ENCODE data around the gene TMSB4X.

TMSB4X gene

DNA sequence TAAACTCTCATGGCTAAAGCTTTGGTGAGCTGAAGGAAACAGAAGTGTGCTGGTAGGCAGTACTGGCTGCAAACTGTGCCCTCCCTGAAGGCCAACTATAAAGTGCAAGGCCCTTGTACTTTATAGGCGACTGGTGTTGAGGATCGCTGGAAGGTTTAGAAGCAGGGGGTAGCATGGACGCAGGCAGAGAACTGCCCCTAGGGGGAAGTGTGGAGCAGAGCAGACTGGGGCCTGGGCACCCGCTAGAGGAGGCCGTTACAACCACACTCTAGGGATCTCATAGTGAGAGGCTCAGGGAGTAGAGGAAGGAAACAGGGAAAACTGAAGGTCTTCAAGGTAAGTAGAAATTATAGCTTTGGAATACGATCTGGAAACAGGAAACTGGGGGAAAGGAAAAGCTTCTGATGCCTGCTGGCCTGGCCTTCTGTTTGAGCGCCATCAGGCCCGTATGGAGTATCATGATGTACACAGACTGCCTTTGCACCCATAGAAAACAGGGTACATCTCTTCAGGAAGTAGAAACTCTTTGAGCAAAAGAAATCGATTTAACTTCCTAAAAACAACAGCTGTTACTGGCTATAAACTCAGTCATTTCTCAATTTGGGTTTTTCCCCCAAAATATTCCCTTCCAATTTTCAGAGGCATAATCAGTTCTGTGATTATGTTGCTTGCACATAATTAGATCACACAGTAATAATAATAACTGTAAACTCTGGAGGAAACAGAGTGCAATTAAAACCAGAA lies 23.9 kb upstream of the TMSB4X start:
- no peak overlapping the region for H3K18ac ChIP-seq (ENCODE audit: low read length)
- DNase-seq (ENCODE audit: low spot score) = no peak
- H3K23ac ChIP-seq (ENCODE audit: low read depth, low read length, poor library complexity) = no peak overlapping the region
- no peaks in the 10 kb centered on the region for H3K9me3 ChIP-seq (replicated peaks in 1 of 2; ENCODE audit: control insufficient read depth in 2 of 2, insufficient read depth in 1 of 2, low read depth in 1 of 2, low read length in 2 of 2)
- H2BK120ac ChIP-seq (ENCODE audit: low read depth, low read length) = no peak overlapping the region
- H3K27me3 ChIP-seq (ENCODE audit: control insufficient read depth in 3 of 3, insufficient read depth in 3 of 3, low read depth in 1 of 3, low read length in 3 of 3) = no peaks in the 10 kb centered on the region
- H3K4ac ChIP-seq (ENCODE audit: low read length) = no peak overlapping the region
- H3K4me3 ChIP-seq (ENCODE audit: low read length in 2 of 2) = no peak overlapping the region
- H4K91ac ChIP-seq (ENCODE audit: low read depth, low read length, poor library complexity) = no peak overlapping the region
- H4K8ac ChIP-seq (ENCODE audit: low read depth, low read length) = no peak overlapping the region
- H2BK15ac ChIP-seq (ENCODE audit: low read length) = no peak overlapping the region
- H3K9ac ChIP-seq (ENCODE audit: low read depth, low read length, poor library complexity) = no peak overlapping the region
- no peak overlapping the region for H2BK5ac ChIP-seq (ENCODE audit: low read length)
- no peak overlapping the region for H2BK12ac ChIP-seq (ENCODE audit: low read length)
- H3K4me1 ChIP-seq (ENCODE audit: control insufficient read depth in 2 of 2, insufficient read depth in 1 of 2, low read depth in 1 of 2, low read length in 2 of 2) = peaks cover 6 to 11% of the 10 kb centered on the region in 2 donors
- no peak overlapping the region for H3K4me2 ChIP-seq (ENCODE audit: insufficient read depth, low read length, poor library complexity, severe bottlenecking)
- no peaks in the 10 kb centered on the region for H3K36me3 ChIP-seq (replicated peaks in 1 of 2; ENCODE audit: control insufficient read depth in 2 of 2, insufficient read depth in 2 of 2, low read length in 2 of 2)
- no peak overlapping the region for H2AK5ac ChIP-seq (ENCODE audit: low read depth, low read length)
- no peak overlapping the region for H3K14ac ChIP-seq (ENCODE audit: low read length)
- WGBS, 2 donors (ENCODE audit: extremely low coverage in 2 of 2, insufficient read length in 2 of 2, insufficient replicate concordance in 1 of 2) = no CpG with 5 or more reads among the region's 9 CpGs
- no peaks in the 10 kb centered on the region for H3K79me1 ChIP-seq (ENCODE audit: low read depth, low read length)
- H2AFZ ChIP-seq (ENCODE audit: low read length) = peak overlapping the region; percentile 51
- H3K27ac ChIP-seq (replicated peaks; ENCODE audit: low read length) = no peak overlapping the region

DNA sequence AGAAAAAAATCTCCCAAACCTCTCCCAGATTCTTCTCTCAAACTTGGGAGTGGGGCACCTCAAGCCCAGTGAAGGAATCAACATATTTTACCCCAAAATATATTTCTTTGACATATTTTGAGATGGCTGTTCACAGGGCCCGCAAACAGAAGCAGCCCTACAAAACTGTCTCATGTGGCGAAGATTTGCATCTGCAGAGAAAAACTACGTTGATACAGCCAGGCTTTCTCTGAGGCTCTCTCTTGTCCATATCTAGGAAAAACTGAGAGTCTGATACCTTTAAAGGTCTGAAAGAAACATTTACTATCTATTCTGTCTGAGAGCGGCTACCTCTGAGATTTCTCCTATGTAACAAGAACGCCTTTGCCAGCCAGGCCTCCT lies 23.3 kb upstream of the TMSB4X start:
- Histone ChIP-seq H2BK120ac (ENCODE audit: low read depth, low read length) (no peak overlapping the region), H2AFZ (ENCODE audit: low read length) (no peak overlapping the region), H3K79me1 (ENCODE audit: low read depth, low read length) (no peaks in the 10 kb centered on the region), H3K9ac (ENCODE audit: low read depth, low read length, poor library complexity) (no peak overlapping the region), H2BK12ac (ENCODE audit: low read length) (no peak overlapping the region), H4K91ac (ENCODE audit: low read depth, low read length, poor library complexity) (no peak overlapping the region), H2AK5ac (ENCODE audit: low read depth, low read length) (no peak overlapping the region), H3K23ac (ENCODE audit: low read depth, low read length, poor library complexity) (no peak overlapping the region), H3K18ac (ENCODE audit: low read length) (no peak overlapping the region), H3K4me1 (ENCODE audit: control insufficient read depth in 2 of 2, insufficient read depth in 1 of 2, low read depth in 1 of 2, low read length in 2 of 2) (peaks cover 2 to 11% of the 10 kb centered on the region in 2 donors), H3K4me3 (ENCODE audit: low read length in 2 of 2) (no peak overlapping the region), H3K27me3 (ENCODE audit: control insufficient read depth in 3 of 3, insufficient read depth in 3 of 3, low read depth in 1 of 3, low read length in 3 of 3) (no peaks in the 10 kb centered on the region), H2BK15ac (ENCODE audit: low read length) (no peak overlapping the region), H3K4ac (ENCODE audit: low read length) (no peak overlapping the region), H3K14ac (ENCODE audit: low read length) (no peak overlapping the region), H2BK5ac (ENCODE audit: low read length) (no peak overlapping the region), H3K4me2 (ENCODE audit: insufficient read depth, low read length, poor library complexity, severe bottlenecking) (no peak overlapping the region), H3K9me3 (replicated peaks in 1 of 2; ENCODE audit: control insufficient read depth in 2 of 2, insufficient read depth in 1 of 2, low read depth in 1 of 2, low read length in 2 of 2) (no peaks in the 10 kb centered on the region), H3K36me3 (replicated peaks in 1 of 2; ENCODE audit: control insufficient read depth in 2 of 2, insufficient read depth in 2 of 2, low read length in 2 of 2) (no peaks in the 10 kb centered on the region), H3K27ac (replicated peaks; ENCODE audit: low read length) (no peak overlapping the region), H4K8ac (ENCODE audit: low read depth, low read length) (no peak overlapping the region)
- WGBS, 2 donors (ENCODE audit: extremely low coverage in 2 of 2, insufficient read length in 2 of 2, insufficient replicate concordance in 1 of 2) = no CpG with 5 or more reads among the region's 5 CpGs
- DNase-seq (ENCODE audit: low spot score) = no peak

- Histone ChIP-seq H3K27ac (replicated peaks; ENCODE audit: low read length) (no peak overlapping the region), H3K36me3 (replicated peaks in 1 of 2; ENCODE audit: control insufficient read depth in 2 of 2, insufficient read depth in 2 of 2, low read length in 2 of 2) (no peaks in the 10 kb centered on the region), H4K8ac (ENCODE audit: low read depth, low read length) (no peak overlapping the region), H3K4me2 (ENCODE audit: insufficient read depth, low read length, poor library complexity, severe bottlenecking) (no peak overlapping the region), H3K4ac (ENCODE audit: low read length) (no peak overlapping the region), H3K79me1 (ENCODE audit: low read depth, low read length) (no peaks in the 10 kb centered on the region), H3K18ac (ENCODE audit: low read length) (no peak overlapping the region), H3K4me1 (ENCODE audit: control insufficient read depth in 2 of 2, insufficient read depth in 1 of 2, low read depth in 1 of 2, low read length in 2 of 2) (peaks cover 4% of the 10 kb centered on the region in 2 donors), H3K9ac (ENCODE audit: low read depth, low read length, poor library complexity) (no peak overlapping the region), H3K27me3 (ENCODE audit: control insufficient read depth in 3 of 3, insufficient read depth in 3 of 3, low read depth in 1 of 3, low read length in 3 of 3) (no peaks in the 10 kb centered on the region), H2BK120ac (ENCODE audit: low read depth, low read length) (no peak overlapping the region), H3K4me3 (ENCODE audit: low read length in 2 of 2) (no peak overlapping the region), H2BK12ac (ENCODE audit: low read length) (no peak overlapping the region), H3K9me3 (replicated peaks in 1 of 2; ENCODE audit: control insufficient read depth in 2 of 2, insufficient read depth in 1 of 2, low read depth in 1 of 2, low read length in 2 of 2) (no peaks in the 10 kb centered on the region), H2BK15ac (ENCODE audit: low read length) (no peak overlapping the region), H2AFZ (ENCODE audit: low read length) (no peak overlapping the region), H4K91ac (ENCODE audit: low read depth, low read length, poor library complexity) (no peak overlapping the region), H3K14ac (ENCODE audit: low read length) (no peak overlapping the region), H3K23ac (ENCODE audit: low read depth, low read length, poor library complexity) (no peak overlapping the region), H2BK5ac (ENCODE audit: low read length) (no peak overlapping the region), H2AK5ac (ENCODE audit: low read depth, low read length) (no peak overlapping the region)
- WGBS, 2 donors (ENCODE audit: extremely low coverage in 2 of 2, insufficient read length in 2 of 2, insufficient replicate concordance in 1 of 2) = no CpG with 5 or more reads among the region's 8 CpGs
- no peak for DNase-seq (ENCODE audit: low spot score)
Measured at GRCh38 chrX:12953420-12953819, 21.5 kb upstream of the TMSB4X start.

- WGBS, 2 donors (ENCODE audit: extremely low coverage in 2 of 2, insufficient read length in 2 of 2, insufficient replicate concordance in 1 of 2) = no CpG with 5 or more reads among the region's 9 CpGs
- Histone ChIP-seq H3K27me3 (ENCODE audit: control insufficient read depth in 3 of 3, insufficient read depth in 3 of 3, low read depth in 1 of 3, low read length in 3 of 3) (no peaks in the 10 kb centered on the region), H3K4me3 (ENCODE audit: low read length in 2 of 2) (no peak overlapping the region), H3K23ac (ENCODE audit: low read depth, low read length, poor library complexity) (no peak overlapping the region), H2BK12ac (ENCODE audit: low read length) (no peak overlapping the region), H3K18ac (ENCODE audit: low read length) (no peak overlapping the region), H2AK5ac (ENCODE audit: low read depth, low read length) (no peak overlapping the region), H2AFZ (ENCODE audit: low read length) (no peak overlapping the region), H3K9me3 (replicated peaks in 1 of 2; ENCODE audit: control insufficient read depth in 2 of 2, insufficient read depth in 1 of 2, low read depth in 1 of 2, low read length in 2 of 2) (no peaks in the 10 kb centered on the region), H3K4me2 (ENCODE audit: insufficient read depth, low read length, poor library complexity, severe bottlenecking) (no peak overlapping the region), H3K79me1 (ENCODE audit: low read depth, low read length) (no peaks in the 10 kb centered on the region), H4K8ac (ENCODE audit: low read depth, low read length) (no peak overlapping the region), H3K36me3 (replicated peaks in 1 of 2; ENCODE audit: control insufficient read depth in 2 of 2, insufficient read depth in 2 of 2, low read length in 2 of 2) (no peaks in the 10 kb centered on the region), H2BK15ac (ENCODE audit: low read length) (no peak overlapping the region), H3K9ac (ENCODE audit: low read depth, low read length, poor library complexity) (no peak overlapping the region), H2BK5ac (ENCODE audit: low read length) (no peak overlapping the region), H3K4ac (ENCODE audit: low read length) (no peak overlapping the region), H2BK120ac (ENCODE audit: low read depth, low read length) (no peak overlapping the region), H4K91ac (ENCODE audit: low read depth, low read length, poor library complexity) (no peak overlapping the region), H3K4me1 (ENCODE audit: control insufficient read depth in 2 of 2, insufficient read depth in 1 of 2, low read depth in 1 of 2, low read length in 2 of 2) (peaks cover 4% of the 10 kb centered on the region in 2 donors), H3K14ac (ENCODE audit: low read length) (no peak overlapping the region), H3K27ac (replicated peaks; ENCODE audit: low read length) (no peak overlapping the region)
- DNase-seq (ENCODE audit: low spot score) = no peak
Measured at GRCh38 chrX:12954376-12954775, 20.5 kb upstream of the TMSB4X start.

All from neuronal stem cell (in vitro differentiated cells).